ENCODE measurements around the gene USP34. TPM values are rescaled to one million over a fixed set of nuclear protein-coding genes. Genes with fewer than 3 reads are reported as not detected.
"Not testable (repeated sequence)": the region's sequence is repeated elsewhere in the genome, so short reads cannot be mapped to it uniquely, and the experiment has no call there.

The USP34 gene
- total RNA-seq, 1 experiment from 2014 or later: 70.0 TPM

DNA sequence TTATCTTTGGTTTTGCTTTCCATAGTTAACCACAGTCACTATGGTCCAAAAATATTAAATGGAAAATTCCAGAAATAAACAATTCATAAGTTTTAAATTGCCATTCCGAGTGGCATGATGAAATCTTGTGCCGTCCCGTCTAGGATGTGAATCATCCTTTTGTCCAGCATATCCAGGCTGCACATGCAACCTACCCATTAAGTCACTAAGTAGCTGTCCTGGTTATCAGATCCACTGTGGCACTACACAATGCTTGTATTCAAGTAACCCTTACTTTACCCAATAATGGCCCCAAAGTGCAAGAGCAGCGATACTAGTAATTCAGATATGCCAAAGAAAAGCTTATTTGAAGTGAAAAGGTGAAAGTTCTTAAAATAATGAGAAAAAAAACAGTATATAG is 10.7 kb downstream of the USP34 start:
- peak; percentile 80 for DNase-seq (ENCODE audit: low read depth)

DNA sequence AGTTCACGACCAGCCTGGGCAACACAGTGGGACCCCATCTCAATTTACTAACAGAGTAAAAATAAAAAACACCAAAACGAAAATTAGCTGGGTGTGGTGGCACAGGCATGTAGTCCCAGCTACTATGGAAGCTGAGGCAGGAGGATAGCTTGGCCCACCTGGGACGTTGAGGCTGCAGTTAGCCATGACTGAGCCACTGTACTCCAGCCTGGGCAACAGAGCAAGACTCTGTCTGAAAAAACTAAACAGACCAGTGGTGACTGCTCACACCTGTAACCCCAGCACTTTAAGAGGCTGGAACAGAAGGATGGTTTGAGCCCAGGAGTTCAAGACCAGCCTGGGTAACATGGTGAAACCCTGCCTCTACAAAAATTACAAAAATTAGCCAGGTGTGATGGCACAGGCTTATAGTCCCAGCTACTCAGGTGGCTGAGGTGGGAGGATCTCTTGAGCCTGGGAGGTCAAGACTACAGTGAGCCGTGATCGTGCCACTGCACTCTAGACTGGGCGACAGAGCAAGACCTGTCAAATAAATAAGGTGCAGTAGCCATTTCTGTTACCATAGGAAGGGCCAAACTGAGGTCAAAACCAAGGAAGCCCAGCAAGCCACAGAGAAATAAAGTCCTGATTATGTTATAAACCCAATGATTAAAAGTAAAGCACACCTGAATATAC is 14.0 kb downstream of the USP34 start:
- DNase-seq (ENCODE audit: low read depth): no peak

DNA sequence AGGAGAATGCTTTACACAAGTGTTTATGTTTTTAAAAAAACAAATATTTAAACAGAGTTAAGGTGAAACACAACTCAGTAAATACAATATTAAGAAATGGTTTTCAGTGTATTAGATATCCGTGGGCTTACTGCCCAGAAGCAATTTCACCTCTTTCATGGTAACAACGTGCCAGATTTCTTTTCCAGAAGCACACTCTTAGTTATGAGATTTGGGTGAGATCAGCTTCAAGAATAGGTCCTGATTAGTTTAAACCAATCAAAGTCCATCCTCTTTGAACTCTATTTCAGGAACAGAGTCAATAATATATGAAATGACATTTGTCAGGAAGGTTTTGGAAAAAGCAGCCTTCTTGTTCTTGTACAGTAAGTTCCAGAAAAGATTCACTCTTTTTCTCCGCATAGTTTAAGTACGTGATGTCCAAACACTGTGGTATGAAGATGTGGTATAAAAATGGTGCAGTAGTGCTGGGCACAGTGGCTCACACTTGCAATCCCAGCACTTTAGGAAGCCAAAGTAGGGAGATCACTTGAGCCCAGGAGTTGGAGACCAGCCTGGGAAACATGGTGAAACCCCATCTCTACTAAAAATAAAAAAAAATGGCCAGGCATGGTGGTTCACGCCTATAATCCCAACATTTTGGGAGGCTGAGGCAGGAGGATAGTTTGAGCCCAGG is 14.7 kb downstream of the USP34 start:
- no peak for DNase-seq (ENCODE audit: low read depth)

DNA sequence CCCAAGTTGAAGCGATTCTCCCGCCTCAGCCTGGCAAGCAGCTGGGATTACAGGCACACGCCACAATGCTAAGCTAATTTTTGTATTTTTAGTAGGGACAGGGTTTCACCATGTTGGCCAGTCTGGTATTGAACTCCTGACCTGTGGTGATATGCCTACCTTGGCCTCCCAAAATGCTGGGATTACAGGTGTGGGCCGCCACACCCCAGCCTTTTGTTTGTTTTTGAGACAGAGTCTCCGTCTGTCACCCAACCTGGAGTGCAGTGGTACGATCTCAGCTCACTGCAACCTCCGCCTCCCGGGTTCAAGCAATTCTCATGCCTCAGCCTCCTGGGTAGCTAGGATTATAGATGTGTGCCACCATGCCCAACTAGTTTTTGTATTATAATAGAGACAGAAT is 15.9 kb downstream of the USP34 start:
- DNase-seq (ENCODE audit: low read depth): not testable (repeated sequence)

DNA sequence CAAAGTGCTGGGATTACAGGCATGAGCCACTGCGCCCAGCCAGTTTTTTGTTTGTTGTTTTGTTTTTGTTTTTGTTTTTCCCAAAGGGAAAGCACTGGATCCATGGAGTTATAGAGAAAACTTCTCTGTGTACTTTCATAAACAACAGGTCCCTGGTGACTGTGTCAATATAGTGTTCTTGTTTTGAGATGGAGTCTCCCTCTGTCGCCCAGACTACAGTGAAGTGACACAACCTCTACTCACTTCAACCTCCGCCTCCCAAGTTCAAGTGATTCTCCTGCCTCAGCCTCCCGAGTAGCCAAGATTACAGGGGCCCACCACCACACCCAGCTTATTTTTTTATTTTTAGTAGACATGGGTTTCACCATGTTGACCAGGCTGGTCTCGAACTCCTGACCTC is 16.5 kb downstream of the USP34 start:
- DNase-seq (ENCODE audit: low read depth): no peak

DNA sequence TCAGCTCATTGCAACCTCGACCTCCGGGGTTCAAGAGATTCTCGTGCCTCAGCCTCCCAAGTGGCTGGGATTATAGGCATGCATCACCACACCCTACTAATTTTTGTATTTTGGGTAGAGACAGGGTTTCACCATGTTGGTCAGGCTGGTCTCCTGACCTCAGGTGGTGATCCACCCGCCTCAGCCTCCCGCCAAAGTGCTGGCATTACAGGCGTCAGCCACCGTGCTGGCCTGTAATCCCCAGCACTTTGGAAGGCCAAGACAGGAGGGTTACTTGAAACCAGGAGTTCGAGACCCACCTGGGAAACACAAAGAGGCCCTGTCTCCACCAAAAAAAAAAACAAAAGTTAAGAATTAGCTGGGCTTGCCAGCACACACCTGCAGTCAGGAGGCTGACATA is 18.5 kb downstream of the USP34 start:
- no peak for DNase-seq (ENCODE audit: low read depth)

DNA sequence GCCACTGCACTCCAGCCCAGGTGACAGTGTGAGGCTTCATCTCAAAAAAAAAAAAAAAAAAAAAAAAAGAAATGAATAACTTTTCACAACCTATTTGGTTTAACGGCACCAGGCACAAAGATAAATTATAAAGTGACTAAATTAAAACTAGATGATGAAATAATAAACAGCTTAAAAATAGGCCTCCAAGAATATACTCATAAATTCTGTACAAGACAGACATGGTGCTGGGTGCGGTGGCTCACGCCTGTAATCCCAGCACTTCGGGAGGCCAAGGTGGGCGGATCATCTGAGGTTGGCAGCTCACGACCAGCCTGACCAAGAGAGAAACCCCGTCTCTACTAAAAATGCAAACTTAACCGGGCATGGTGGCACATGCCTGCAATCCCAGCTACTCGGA is 19.7 kb downstream of the USP34 start:
- no peak for DNase-seq (ENCODE audit: low read depth)

DNA sequence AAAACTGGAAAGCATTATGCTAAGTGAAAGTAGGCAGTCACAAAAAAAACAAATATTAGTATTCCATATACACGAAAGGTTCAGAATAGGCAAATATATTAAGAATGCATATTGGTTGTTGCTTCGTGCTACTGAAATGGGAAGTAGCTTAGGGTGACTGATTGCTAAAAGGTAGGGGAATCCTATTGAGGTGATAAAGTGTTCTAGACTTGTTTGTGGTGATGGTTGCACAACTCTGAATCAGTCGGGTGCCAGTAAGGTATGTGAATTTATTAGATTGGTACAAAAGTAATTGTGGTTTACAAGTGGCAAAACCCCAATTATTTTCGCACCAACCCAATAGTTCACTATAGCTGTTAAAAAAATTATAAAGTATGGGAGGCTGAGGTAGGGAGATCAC is 20.7 kb downstream of the USP34 start:
- no peak for DNase-seq (ENCODE audit: low read depth)

DNA sequence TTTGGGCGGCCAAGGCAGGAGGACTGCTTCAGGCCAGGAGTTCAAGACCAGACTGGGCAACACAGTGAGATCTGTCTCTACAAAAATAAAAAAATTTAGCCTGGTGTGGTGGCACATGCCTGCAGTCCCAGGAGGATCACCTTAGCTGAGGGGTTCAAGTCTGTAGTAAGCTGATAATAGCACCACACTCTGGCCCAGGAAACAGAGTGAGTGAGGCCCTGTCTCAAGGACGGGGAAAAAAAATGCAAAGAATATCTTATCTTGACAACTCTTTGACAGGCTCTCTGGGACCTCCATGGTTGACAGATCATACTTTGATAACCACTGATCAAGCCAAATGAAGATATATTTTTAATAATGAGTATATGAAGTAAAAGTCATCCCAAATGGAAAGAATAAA is 22.7 kb downstream of the USP34 start:
- no peak for DNase-seq (ENCODE audit: low read depth)

DNA sequence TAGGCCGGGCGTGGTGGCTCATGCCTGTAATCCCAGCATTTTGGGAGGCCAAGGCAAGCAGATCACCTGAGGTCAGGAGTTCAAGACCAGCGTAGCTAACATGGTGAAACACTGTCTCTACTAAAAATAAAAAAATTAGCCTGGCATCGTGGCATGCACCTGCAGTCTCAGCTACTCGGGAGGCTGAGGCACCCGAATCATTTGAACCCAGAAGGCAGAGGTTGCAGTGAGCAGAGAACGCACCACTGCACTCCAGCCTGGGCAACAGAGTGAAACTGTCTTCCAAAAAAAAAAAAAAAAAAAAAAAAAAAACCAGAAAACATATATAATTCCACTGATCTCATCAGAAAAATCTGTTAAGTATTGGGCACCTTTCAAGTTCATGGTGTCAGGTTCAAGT is 23.9 kb downstream of the USP34 start:
- not testable (repeated sequence) for DNase-seq (ENCODE audit: low read depth)

DNA sequence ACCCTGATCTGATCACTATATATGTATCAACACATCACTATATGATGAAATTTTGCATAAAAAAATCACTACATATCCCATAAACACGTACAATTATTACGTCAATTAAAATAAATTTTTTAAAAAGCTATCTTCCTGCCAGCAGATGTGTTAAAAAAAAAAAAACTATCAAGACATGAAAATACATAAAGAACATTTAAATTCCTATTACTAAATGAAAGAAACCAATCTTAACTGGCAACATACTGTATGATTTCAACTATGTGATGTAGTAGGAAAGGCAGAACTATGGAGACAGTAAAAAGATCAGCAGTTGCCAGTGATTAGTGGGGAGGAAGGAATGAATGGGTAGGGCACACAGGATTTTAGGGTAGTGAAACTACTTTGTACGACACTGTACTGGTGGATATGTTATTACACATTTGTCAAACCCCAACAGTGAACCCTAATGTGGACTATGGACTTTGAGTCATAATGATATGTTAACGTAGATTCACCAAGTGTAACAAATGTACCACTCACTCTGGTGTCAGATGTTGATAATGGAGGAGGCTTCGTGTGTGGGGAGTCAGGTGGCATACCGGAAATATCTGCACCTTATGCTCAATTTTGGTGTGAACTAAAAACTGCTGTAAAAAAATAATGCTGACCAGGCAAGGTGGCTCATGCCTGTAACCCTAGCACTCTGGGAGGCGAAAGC is 27.4 kb downstream of the USP34 start:
- DNase-seq (ENCODE audit: low read depth): no peak

DNA sequence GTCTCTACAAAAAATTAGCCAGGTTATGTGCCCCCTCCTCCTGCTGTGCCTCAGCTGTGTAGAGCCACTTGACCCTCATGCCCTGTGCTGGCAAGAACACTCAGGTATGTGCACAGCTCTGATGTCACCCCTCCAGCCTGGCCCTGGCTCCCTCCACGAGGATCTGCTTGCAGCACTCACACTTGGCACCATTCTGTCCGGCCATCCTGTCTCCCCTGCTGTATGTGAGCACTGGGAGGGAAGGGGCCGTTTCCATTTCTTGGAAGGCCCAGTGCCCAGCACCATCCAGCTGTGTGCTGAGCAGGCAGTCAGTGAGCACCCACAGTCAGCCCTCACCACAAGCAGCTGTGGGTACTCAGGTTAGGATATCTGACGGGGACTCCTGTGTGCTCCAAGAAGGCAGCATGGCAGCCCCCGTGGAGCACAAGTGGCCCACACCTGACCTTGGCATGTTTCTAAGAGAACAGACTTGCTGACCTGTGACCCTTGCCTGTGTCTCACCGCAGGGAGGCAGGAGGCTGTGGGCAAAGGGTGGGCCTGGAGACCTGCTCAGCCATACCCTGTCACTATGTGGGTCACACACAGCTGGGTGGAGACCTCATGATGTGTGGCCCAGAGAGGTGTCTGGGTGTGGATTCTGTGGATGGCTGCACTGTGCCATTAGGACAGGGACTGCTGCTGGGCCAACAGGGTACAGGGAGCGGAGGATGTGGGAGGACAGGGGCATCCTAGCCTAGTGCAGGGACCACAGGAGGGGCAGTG is 31.5 kb downstream of the USP34 start:
- DNase-seq (ENCODE audit: low read depth): no peak

DNA sequence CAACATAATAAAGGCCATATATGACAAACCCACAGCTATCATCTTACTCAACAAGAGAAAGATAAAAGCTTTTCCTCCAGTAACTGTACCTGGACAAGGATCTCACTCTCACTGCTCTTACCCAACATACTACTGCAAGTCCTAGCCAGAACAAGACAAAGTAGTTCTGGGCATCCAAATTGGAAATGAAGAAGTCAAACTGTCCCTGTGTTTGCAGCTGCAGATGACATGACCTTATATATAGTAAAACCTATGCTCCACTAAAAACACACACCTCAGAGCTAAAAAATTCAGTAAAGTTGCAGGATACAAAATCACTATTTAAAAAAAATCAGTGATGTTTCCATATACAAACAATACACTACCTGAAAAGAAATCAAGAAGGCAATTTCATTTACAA is 32.2 kb downstream of the USP34 start:
- no peak for DNase-seq (ENCODE audit: low read depth)

DNA sequence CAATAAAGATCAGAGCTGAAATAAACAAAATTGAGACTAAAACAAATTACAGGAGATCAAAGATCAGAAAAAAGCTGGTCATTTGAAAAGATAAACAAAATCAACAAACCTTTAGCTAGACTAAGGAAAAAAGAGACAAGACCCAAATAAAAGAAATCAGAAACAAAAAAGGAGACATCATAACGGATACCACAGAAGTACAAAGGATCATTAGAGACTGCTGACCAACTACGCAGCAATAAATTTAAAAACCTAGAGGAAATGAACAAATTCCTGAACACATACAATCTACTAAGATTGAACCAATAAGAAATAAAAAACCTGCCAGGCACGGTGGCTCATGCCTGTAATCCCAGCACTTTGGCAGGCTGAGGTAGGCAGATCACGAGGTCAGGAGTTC is 33.7 kb downstream of the USP34 start:
- DNase-seq (ENCODE audit: low read depth): no peak

DNA sequence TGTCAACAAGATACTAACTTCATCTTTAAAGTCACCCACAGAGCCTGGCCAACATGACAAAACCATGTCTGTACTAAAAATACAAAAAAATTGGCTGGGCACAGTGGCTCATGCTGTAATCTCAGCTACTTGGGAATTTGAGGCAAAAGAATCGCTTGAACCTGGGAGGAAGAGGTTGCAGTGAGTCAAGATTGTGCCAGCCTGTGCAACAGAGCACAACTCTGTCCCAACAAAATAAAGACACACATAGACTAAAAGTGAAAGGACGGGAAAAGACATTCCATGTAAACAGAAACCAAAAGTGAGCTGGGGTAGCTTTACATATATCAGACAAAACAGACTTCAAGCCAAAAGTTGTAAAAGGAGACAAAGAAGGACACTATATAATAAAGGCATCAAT is 34.8 kb downstream of the USP34 start:
- DNase-seq (ENCODE audit: low read depth): peak; percentile 58

DNA sequence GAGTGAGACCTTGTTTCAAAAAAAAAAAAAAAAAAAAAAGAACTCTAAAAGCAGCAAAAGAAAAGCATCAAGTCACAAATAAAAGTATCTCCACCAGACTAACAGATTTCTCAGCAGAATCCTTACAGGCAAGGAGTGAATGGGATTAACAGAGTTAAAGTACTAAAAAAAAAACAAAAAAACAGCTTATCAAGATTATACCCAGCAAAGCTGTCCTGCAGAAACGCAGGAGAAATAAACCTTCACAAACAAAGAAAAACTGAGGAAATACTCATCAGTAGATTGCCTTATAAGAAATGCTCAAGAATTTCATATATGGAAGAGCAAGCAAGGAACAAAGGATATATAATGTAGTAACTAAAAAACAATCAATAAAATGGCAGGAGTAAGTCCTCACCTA is 35.6 kb downstream of the USP34 start:
- no peak for DNase-seq (ENCODE audit: low read depth)

DNA sequence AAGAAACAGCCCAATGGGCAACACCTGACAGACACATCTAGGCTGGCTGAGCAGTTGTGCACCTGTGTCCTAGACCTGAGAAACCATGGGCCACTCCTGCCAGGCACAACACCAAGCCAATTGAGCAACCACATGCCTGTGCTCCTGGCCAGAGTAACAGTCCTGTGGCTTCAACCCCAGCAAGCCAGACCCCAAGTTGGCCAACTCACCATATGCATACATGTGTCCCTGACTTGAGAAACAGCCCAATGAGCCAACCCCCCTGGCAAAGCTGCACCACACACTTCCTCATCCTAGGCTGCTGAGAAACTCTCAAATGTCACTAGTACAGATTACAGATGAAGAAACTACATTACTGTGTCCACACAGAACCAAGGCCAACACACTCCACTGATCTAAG is 36.6 kb downstream of the USP34 start:
- peak; percentile 5 for DNase-seq (ENCODE audit: low read depth)

DNA sequence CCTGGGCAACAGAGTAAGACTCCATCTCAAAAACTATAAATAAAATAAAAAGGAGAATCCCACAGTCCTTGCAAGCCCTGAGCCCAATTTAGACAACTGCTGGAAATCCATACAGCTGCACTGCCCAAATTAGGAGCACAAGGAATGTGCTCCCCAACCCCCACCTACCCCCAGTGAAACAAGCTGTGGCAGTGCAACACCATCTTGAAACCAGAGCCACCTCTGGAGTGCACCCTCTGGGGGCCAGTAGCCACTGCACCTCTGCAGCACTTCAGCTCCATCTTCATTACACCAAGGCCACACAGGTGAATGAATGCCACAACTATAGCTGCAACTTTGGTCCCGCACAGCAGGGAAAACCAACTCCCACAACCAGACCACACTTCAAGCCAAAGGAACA is 37.3 kb downstream of the USP34 start:
- no peak for DNase-seq (ENCODE audit: low read depth)

DNA sequence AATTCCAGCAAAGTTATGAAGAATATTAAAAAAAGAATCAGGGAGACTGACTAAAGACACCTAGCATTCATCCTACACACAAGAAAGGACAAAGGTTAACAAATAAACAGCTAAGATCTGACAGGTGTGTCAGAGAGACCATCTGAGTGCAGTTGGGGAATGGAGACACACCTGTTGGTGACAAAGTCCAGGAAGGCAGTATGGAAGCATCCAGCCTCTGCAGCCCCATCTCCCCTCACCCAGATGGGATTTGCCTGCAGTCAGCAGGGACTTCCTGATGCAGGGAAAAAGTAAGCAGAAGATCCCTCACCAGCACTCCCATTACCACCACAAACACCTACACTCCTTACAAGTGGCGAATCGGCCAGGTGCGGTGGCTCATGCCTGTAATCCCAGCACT is 37.9 kb downstream of the USP34 start:
- DNase-seq (ENCODE audit: low read depth): no peak

DNA sequence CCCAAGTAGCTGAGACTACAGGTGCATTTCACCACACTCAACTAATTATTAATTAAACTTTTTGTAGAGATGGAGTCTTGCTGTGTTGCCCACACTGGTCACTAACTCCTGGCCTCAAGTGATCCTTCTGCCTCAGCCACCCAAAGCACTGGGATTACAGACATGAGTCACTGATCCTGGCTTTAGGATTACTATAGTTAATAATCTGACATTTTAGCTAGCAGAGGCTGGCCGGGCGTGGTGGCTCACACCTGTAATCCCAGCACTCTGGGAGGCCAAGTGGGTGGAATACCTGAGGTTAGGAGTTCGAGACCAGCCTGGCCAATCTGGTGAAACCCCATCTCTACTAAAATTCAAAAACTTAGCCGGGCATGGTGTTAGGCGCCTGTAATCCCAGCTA is 39.5 kb downstream of the USP34 start:
- DNase-seq (ENCODE audit: low read depth): no peak

DNA sequence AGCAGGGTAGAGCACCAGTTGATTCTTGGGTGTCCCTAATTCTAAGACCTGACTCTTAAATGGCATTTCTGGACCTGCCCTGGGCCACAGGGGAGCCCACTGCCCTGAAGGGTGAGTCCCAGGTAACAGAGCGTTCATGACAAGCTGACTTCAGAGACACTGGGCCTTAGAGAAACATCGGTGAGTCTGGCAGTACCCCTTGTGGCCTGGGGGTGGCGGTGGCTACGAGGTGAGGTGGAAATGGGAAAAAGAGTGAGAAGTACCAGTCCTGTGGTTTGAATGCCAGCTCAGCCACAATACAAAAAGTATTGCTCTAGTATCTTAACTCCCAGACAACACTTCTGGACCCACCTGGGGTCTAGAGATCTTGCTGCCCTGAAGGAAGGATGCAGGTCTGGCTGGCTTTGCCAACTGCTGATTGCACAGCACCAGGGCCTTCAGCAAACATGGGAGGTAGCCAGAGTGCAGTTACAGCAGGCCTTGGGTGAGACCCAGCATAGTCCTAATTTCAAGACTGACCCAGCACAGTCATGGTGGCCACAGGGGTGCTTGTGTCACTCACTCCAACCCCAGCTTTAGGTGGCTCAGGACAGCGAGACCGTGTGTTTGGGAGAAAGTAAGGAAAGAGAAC is 44.5 kb downstream of the USP34 start:
- peak; percentile 51 for DNase-seq (ENCODE audit: low read depth)

DNA sequence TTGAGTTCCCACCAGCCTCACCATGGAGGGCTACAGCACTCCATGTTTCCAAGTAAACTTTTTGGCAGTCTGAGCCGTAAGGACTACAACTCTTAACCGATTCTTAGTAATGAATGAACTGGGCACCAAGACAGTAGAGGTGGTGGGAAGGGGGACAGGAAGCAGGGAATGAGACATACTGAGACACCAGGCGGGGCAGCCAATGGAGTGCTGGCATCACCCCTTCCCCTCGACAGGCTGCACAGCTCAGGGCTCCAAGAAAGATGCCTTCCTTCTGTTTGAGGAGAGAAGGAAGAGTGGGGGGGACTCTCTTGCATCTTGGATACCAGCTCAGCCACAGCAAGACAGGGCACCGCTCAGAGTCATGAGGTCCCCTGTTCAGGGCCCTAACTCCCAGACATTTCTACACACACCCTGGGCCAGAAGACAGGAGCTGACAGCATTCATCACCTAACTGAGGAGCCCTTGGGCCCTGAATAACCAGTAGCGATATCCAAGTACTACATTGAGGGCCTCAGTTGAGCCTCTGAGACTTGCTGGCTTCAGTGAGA is 45.2 kb downstream of the USP34 start:
- no peak for DNase-seq (ENCODE audit: low read depth)

Data from RPMI7951 (cell line).